HTERT RPE-1 (cell line): ENCODE results near the gene COPS9.

Experiments used
- in situ Hi-C: fragments of 300-500 bp; cut with MboI; formaldehyde crosslinking; loops from 4 replicates; pipeline ENCODE4 v1.14.3; 2020; ENCODE audit warnings: low sequenced_read_pairs

COPS9 gene

GRCh38 chr2:240136013-240136670, at the start of gene COPS9:
COPS9 (minus strand) TSS chr2:240136305; CDS start chr2:240136284, 21 bp downstream.
- in situ Hi-C loops: no loop called here

- in situ Hi-C loops: no loop called here
Observed at GRCh38 chr2:240184656-240185055, 48.6 kb upstream of the COPS9 start.

DNA sequence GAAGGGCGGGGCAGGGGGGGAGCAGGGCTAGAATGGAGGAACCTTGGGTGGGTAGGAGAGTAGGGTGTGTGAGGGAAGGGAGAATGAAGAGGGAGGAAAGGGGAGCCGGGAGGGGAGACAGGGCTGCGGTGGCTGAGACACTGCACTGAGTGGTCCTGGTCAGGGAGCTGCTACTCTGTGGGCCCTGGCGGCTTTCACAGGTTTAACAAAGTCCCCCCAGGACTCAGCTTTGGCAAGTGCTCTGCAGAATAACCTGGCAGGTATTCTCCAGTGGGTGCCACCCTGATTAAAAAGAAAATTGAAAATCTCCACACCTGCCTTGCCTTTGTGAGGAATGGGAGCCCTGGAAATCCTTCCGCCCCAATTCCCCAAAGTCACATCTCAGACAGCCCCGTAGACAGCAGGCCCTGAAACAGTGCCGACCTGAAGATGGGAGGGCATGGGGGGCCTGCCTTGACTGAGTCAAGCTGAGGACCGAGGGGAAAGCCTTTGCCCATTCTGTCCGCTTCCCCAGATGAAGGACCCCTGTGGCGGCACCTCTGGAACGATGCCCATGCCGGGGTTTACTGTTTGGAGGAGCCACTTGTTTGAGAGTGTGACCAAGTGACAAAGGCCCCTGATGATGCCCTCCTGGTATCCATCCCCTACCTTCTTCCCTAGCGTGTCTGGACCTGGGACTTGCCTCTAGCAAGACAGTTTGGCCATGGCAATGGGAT, 47.9 kb upstream of the COPS9 start:
- in situ Hi-C loops: no loop called here

DNA sequence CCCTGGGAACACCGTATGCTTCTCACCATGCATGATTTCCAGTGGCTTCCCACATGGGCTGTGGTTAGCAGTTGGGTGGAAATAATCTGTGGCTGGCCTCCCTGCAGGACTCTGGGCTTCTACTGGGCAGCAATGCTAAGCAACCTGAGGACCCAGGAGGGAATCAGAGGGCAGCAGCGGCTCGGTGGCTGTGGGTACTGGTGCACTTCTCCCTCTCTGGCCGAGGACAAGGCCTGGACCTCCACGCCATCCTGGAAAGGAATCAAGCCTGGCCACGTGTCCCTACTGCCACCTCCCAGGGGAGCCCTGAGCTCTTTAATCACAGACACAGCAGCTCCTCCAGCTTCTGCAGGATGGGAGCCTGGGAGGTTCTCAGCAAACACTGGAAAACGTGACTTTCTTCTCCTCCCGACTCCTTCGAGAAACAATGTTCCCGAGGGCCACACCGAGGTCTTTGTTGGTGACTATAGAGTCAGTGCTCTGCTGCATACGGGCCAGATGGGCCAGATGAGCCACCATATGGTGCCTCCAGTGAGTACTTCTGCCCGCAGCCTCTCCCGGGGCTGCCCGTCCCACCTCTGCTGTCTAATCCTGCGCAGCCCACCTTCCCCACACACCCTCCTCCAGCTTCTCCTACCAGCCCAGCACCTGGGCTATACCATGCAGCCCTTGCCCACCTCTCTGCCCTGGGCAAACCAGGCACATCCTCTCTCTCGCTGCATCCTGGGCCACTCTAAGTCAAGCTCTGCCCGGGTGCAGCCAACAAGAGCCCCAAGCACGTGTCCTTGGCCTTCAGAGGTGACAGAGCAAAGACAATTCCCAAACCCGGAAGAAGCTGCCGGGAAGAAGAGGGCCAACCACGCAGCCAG, 47.1 kb upstream of the COPS9 start:
- in situ Hi-C loops: no loop called here

DNA sequence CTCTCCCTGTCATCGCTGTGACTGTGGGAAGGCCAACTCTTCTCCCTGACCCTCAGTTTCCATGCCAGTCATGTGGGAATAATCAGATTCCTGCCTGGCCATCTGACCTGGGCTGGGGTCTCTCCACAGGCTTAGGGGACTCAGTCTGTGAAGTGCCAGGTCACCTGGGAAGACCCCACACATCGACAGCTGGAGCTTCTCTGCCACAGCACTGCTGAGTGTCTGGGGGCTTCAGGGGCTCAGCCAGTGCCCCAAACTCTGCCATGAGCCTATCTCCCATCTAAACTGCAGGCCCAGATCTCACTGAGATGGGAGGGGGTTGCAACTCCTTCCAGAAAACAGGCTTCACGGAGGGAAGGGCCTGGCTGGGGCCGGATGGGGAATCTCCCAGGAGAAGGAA, 46.4 kb upstream of the COPS9 start:
- in situ Hi-C loops: no loop called here

DNA sequence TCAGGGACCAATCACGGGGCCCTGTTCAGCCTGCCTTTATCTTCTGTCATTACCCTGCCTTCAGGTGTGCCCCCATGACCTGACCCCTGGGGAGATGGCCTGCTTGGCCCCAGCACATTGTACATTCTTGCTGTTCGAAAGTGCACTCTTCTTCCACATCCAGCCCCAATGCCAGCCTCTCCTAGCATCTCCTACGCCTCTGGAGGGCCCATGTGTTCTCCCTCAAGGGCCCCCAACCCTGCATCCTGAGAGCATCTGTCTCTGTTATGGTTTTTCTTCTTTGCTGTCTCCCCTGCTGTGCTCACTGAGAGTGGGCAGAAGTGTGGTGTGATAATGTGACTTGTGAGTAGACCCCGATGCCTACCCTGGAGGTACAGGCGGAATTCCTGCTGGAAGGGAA, 45.9 kb upstream of the COPS9 start:
- in situ Hi-C loops: no loop called here

DNA sequence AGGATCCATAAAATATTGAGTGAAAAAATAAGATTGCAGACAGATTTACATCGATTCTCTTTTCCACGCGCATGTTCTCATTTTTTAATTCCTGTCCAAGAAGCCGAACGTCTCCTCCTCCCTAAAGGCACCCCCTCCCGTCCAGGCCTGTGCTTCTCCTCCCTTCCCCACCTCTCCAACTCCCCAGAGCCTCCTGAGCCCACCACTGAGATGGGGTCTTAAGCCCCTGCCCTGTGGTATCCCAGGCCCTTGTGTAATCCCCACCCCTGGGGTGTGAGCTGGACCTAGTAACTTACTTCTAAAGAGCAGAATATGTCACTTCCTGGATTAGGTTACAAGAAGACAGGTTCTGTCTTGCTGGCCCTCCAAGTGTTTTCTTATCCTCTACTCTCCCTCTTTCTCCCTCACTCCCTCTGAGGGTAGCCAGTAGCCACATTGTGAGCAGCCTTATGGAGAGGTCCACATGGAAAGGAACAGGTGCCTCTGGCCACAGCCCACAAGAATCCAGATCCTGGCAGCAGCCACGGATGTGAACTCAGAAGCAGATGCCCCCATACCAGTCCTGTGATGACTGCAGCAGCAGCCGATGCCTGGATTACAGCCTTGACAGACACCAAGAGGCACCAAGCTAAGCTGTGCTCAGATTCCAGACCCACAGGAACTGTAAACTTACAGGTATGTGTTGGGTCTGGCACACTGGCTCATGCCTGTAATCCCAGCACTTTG, 44.0 kb upstream of the COPS9 start:
- in situ Hi-C loops: no loop called here

- in situ Hi-C loops: no loop called here
Observed at GRCh38 chr2:240179186-240179815, 43.2 kb upstream of the COPS9 start.

GRCh38 chr2:240178564-240178963, 42.5 kb upstream of the COPS9 start:
- in situ Hi-C loops: no loop called here

GRCh38 chr2:240174496-240174895, 38.4 kb upstream of the COPS9 start:
- in situ Hi-C loops: no loop called here

DNA sequence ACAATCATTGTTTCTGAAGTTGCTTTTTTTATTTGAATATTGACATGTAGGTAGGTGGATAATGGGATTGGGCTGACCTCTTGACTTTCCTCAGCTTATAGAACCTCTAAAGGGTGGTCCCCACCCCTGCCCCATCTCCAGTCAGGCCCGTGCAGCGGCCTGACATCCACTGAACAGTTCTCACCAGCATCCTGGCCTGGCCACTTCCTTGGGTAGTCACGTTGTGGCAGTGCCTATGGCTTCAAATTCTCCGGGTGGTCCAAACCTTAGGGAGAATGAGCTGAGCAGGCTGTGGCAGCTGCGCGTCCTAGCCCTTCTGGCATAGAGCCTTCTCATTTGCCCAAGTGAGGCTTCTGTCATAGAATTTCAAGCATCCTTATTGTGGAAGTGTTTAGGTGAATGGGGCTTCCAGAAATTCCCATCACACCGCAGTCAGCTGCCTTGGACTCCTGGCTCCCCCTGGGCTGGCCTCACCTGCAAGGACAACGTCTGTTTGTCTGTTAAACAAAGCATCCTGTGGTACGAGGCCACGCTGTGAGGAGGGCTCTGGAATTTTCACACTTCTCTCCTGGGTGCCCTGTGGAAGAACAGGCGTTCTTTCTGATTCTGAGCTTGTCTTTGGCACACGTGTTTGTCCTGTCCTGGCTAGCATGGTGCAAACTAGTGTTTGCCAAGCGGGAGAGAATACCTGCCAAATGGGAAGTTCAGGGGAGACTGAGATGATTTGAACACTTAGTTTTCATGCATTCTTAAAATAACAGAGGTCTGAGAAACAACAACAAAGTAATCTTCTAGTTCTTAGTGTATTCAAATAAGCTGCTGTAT, 36.2 kb upstream of the COPS9 start:
- in situ Hi-C loops: no loop called here

GRCh38 chr2:240170883-240171282, 34.8 kb upstream of the COPS9 start:
- in situ Hi-C loops: no loop called here

DNA sequence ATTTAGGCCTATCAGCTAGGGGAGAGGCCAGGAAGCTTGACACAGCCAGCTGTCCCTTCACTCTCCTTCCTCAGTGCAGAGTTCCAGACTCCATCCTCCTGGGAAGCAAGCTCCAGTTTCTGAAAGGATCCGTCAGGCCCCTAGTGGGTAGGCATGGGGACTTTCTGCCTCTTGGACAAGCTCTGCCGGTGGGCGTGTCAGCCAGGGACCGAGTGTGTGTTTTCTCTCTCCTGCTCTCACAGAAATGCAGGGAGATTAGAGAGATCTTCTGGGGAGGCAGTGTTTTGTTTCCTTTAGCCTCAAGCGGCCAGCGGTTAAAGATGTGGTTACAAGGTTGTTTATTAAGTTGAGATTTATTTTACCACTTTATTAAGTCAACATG, 34.2 kb upstream of the COPS9 start:
- in situ Hi-C loops: no loop called here

GRCh38 chr2:240169486-240170353, 33.6 kb upstream of the COPS9 start:
- in situ Hi-C loops: no loop called here

DNA sequence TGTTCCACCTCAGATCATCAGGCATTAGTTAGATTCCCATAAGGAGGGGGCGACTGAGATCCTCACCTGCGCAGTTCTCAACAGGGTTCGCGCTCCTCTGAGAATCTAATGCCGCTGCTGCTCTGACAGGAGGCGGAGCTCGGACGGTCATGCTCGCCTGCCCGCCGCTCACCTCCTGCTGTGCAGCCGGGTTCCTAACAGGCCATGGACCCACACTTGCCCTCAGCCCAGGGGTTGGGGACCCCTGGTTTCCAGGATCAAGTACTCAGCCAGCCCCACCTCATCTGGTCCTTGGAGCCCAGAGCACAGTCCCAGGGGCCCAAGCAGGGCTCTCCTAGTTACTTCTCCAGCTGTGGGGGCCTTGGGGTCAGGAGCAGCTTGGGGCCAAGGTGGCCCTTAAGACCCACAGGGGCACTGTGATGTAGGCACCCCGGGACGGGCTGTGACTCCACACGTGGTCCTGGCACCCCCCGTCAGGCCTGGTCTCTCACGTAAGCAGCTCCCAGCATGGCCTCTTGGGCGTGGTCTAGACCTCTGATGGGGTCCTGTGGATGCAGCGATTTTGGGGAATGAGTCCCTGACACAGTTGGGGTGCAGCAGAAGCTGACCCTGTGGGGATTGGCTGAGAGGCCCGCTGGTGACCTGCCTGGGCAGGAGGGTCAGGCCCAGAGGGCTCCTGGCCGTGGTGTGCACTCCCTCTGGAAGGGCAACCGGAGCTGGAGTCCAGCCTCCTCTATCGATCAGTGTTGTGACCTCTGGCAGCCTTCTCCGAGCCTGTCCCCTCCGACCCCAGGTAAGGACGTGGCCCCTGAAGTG, 32.6 kb upstream of the COPS9 start:
- in situ Hi-C loops: no loop called here

DNA sequence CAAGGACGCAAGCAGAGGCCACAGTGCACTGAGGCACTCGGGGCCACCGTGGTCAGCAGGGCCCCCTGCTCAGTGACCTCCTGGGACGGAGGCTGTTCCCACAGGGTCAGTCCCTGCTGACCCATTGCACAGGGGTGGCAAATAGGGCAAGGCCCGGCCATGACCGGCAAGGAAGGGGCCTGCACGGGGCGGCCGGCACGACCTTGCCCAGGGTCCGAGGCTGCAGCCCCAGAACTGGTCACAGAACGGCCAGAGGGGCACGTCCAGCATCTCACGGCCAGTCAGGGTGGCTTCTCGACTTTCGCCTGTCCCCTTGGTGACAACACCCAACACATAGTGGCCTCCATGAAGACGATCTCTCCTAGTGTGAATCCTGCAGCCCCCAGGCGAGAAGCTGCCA, 31.9 kb upstream of the COPS9 start:
- in situ Hi-C loops: no loop called here

DNA sequence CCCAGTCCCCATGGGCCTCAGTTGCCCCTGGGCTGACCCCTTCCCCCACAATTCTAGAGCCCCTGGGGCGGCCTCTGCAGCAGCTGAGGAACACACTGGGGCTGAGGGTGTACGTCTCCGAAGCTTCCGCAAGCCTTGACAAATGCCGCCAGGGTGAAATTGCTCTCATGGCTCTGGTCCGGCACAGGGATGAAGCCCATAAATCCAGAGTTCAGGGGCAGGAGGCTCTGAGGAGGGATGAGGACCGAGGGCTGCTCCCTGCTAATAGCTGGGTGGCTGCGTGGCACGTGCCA, 31.4 kb upstream of the COPS9 start:
- in situ Hi-C loops: no loop called here
